ENCODE measurements around the gene NSG2.

- no peak for TF ChIP-seq CTCF (conservative IDR thresholded peaks at IDR 0.05; ENCODE audit: low read depth, low read length)
- TF ChIP-seq CHD1 (IDR thresholded peaks at IDR 0.05; ENCODE audit: low read depth, low read length): no peak
- TF ChIP-seq SMC3 (IDR thresholded peaks at IDR 0.05; ENCODE audit: low read depth, low read length): no peak
- no peak for TF ChIP-seq MAFK (IDR thresholded peaks at IDR 0.05; ENCODE audit: low read depth, low read length)
- TF ChIP-seq POLR2A (IDR thresholded peaks at IDR 0.05; ENCODE audit: low read depth, low read length): no peak
- no peak for TF ChIP-seq NFE2L2 (IDR thresholded peaks at IDR 0.05; ENCODE audit: low read depth, low read length)
- no peak for TF ChIP-seq FOS (IDR thresholded peaks at IDR 0.05; ENCODE audit: low read depth, low read length)
- TF ChIP-seq MXI1 (IDR thresholded peaks at IDR 0.05; ENCODE audit: borderline replicate concordance, low read depth, low read length): no peak
- TF ChIP-seq CEBPB (IDR thresholded peaks at IDR 0.05; ENCODE audit: low read depth, low read length): no peak
- no peak for TF ChIP-seq RFX5 (IDR thresholded peaks at IDR 0.05; ENCODE audit: low read depth, low read length)
Observed at GRCh38 chr5:174056064-174056847, 10.8 kb downstream of the NSG2 start.
